HG03095 (cell line): ENCODE measurements around the gene RIMOC1.

ENCODE experiments used
- ATAC-seq: cut with Tn5 transposase; IDR thresholded peaks from one replicate; pipeline ENCODE4 v1.9.1; 2021; ENCODE audit warnings: moderate library complexity; ENCODE audit not compliant: unreplicated experiment

Gene RIMOC1

GRCh38 chr5:41903892-41904799, at the start of gene RIMOC1:
Gene RIMOC1, plus strand, starts transcription at chr5:41904344. Its CDS starts 24 bp downstream, at chr5:41904368.
- peak; percentile 99 for ATAC-seq

GRCh38 chr5:41856644-41857491, 47.3 kb upstream of the RIMOC1 start:
- peak; percentile 87 for ATAC-seq

GRCh38 chr5:41857989-41858388, 46.2 kb upstream of the RIMOC1 start:
- no peak for ATAC-seq

- ATAC-seq = no peak
These were observed 45.3 kb upstream of the RIMOC1 start for GRCh38 chr5:41858890-41859289.

GRCh38 chr5:41863871-41864486, 40.2 kb upstream of the RIMOC1 start:
- no peak for ATAC-seq

- ATAC-seq = no peak
These were observed 34.9 kb upstream of the RIMOC1 start for GRCh38 chr5:41869151-41869723.

- peak; percentile 92 for ATAC-seq
These were observed 34.2 kb upstream of the RIMOC1 start, which contains the start of gene OXCT1 for GRCh38 chr5:41869724-41870626. Gene OXCT1, minus strand, starts transcription at chr5:41870425. Its CDS starts 67 bp downstream, at chr5:41870358.

- ATAC-seq = no peak
These were observed 33.5 kb upstream of the RIMOC1 start for GRCh38 chr5:41870627-41871048.

GRCh38 chr5:41871852-41872251, 32.3 kb upstream of the RIMOC1 start:
- no peak for ATAC-seq

- ATAC-seq = no peak
These were observed 29.6 kb upstream of the RIMOC1 start for GRCh38 chr5:41874512-41875060.

- ATAC-seq = no peak
These were observed 29.0 kb upstream of the RIMOC1 start for GRCh38 chr5:41875121-41875520.

GRCh38 chr5:41876678-41877077, 27.5 kb upstream of the RIMOC1 start:
- no peak for ATAC-seq

GRCh38 chr5:41877408-41877807, 26.7 kb upstream of the RIMOC1 start:
- ATAC-seq = no peak

GRCh38 chr5:41878173-41878572, 26.0 kb upstream of the RIMOC1 start:
- ATAC-seq = no peak

- no peak for ATAC-seq
These were observed 25.3 kb upstream of the RIMOC1 start for GRCh38 chr5:41878643-41879478.

- ATAC-seq = no peak
These were observed 21.4 kb upstream of the RIMOC1 start for GRCh38 chr5:41882765-41883164.

GRCh38 chr5:41883243-41883642, 20.9 kb upstream of the RIMOC1 start:
- no peak for ATAC-seq

GRCh38 chr5:41883936-41884335, 20.2 kb upstream of the RIMOC1 start:
- no peak for ATAC-seq

- ATAC-seq = no peak
These were observed 18.9 kb upstream of the RIMOC1 start for GRCh38 chr5:41885286-41885685.
